NCI-H748 (cell line): ENCODE data around the gene STK24.
A peak's percentile ranks its signal among the peaks of the same experiment; 100 is the strongest.

Experiments used
- DNase-seq: peaks from one replicate; lab custom pipeline; 2025; ENCODE audit not compliant: unreplicated experiment; lab: John Stamatoyannopoulos, UW

Gene STK24

GRCh38 chr13:98557937-98558792 lies 18.7 kb downstream of the STK24 start:
- DNase-seq = no peak

DNA sequence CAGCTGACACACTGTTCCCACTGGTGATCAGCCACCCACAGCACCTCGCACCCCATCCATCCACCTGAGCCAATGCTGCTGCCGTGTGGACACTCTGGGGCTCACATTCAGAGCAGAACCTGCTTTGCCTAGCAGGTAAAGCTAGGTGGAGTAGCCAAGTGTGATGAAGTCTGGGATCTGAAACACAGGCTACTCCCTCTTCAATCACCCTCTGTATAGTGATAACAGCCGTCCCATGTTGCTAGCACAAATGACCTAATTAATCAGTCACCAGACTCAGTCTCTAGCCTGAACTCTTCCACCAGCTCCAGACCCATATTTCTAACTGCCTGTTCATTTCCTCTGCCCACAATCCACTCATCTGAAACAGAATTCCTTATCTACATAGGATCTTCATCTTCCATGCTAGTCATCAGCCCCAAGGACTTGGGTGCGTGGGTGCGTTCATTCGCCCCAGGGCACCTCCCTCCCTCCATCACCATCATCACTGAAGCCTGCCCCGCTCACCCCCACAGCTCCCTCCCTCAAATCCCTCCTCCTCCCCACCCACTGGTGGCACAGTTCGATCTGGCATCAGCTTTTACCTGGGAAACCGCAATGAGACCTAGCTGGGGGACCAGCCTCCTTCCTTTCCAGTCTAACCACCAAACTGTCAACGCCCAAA lies 19.8 kb downstream of the STK24 start:
- DNase-seq = no peak

DNA sequence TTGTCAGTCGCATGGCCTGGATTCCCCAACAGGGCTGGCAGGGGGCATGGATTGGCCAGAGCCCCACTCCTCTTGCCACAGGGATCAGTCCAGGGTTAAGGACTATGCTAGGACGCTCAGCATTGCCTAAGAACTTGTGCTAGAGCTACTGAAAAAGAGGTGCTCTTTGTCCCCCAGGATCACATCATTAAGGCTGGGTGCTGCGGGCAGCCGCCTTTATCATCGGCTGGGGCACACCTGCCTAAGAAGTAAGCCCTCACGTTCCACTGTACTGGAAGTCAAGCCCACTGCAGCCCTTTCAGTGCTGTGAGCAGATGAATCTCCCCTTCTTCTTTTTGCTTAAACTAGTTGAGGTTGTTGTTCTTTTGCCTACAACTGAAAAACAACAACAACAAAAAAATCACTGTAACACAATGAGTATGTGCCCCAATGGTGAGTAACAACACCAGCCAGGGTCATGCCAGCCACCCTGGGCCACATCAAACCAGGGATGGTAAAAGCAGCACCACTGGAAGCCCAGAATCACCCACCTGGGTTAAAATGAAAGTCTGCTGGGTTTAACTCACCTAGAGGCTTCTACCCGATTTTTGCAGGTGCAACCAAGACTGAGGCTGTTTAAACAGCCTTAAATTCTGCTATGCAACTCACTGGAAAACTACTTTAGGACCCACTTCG lies 20.6 kb downstream of the STK24 start:
- no peak for DNase-seq

DNA sequence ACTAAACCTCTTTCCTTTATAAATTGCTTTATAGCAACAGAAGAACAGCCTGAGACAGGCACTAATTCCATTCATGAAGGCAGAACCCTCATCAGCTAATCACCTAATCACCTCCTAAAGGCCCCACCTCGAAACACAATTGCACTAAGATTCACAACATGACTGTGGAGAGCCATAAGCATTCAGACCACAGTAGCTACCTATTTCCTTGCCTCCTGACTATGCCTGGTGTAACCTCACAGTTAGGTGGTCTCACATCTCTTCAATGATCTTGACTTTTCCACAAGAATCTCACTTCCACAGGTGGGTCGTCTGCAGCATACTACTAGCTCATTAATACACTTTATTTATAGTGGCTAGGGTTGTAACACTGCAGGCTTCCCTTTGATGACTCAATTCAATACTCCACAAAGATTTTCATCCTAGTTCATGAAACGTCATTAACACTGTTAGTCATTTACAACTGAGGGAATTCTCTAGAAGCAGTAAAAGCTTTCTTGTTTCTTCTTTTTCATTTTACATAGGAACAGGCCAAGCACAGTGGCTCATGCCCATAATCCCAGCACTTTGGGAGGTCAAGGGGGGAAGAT lies 27.1 kb downstream of the STK24 start:
- DNase-seq = no peak

DNA sequence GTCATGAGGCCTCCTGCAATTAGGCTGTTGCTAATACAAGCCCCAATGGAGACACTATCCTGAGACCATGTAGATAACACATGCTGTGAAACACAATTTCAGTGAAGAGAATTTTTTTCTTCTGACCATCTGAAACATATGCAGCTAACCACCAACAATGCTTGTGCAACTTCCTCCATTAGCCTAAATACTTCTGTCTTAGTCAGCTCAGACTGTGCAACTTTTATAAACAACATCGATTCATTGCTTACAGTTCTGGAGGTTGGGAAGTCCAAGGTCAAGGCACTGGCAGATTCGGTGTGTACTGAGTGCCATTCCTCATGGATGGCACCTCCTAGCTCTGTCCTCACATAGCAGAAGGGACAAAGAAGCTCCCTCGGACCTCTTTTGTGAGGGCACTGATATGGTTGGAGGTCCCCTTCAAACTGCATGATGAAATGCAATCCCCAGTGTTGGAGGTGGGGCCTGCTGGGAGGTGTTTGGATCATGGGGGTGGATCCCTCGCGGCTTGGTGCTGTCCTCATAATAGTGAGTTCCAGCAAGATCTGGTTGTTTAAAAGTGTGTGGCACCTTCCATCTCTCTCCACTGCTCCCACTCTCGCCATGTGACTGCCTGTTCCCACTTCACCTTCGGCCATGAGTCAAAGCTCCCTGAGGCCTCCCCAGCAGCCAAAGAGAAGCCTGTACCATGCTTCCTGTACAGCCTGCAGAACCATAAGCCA lies 27.7 kb downstream of the STK24 start:
- no peak for DNase-seq

- DNase-seq = no peak
These were observed 28.7 kb downstream of the STK24 start for GRCh38 chr13:98548230-98548629.

DNA sequence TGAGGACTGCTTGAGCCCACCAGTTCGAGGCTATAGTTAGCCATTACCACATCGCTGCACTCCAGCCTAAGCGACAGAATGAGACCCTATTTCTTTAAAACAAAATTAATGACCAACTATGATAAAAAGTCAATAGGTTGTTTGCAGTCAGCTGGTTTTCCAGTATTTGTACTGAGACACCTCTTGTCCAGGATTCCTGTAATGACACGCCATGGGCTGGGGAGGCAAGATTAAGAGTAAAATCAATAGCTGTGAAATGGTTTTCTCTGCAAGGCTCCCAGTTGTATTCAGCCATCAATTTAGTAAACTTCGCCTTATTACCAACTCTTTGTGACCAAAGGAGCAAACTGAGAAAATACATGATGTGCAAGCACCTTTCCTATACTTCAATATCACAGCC lies 29.5 kb downstream of the STK24 start:
- no peak for DNase-seq

GRCh38 chr13:98546402-98546801 lies 30.5 kb downstream of the STK24 start:
- DNase-seq = no peak

GRCh38 chr13:98544104-98544710 lies 32.7 kb downstream of the STK24 start:
- DNase-seq = no peak

GRCh38 chr13:98543378-98544103 lies 33.4 kb downstream of the STK24 start:
- DNase-seq = no peak

GRCh38 chr13:98542568-98543377 lies 34.1 kb downstream of the STK24 start:
- DNase-seq = no peak

DNA sequence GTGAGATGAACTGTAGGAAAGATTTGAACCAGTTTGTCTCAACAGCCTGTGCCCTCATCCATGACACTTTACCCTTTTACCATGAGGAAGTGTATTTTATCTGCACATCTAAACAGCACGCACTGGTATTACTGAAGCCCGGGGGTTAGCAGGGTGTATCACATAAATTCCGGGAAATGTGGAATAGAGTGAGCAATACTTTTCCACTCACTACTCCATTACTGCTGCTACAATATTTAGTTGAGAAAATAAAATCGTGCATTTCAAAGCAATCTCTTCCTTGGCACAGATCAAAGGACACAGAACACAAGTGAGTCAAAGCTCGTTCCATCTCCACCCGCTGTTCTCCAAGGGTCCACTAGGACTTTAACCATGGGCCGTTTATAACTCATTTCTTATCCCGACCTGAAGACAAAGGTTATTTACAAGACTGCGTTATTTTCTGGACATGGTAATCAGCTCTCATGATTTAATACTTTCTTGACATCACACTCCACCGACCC lies 35.2 kb downstream of the STK24 start:
- DNase-seq = no peak

- DNase-seq = no peak
These were observed 35.7 kb downstream of the STK24 start for GRCh38 chr13:98541191-98541590.

GRCh38 chr13:98540476-98540875 lies 36.4 kb downstream of the STK24 start:
- no peak for DNase-seq

GRCh38 chr13:98539666-98540065 lies 37.2 kb downstream of the STK24 start:
- DNase-seq = no peak

- no peak for DNase-seq
These were observed 38.0 kb downstream of the STK24 start for GRCh38 chr13:98538876-98539275.

DNA sequence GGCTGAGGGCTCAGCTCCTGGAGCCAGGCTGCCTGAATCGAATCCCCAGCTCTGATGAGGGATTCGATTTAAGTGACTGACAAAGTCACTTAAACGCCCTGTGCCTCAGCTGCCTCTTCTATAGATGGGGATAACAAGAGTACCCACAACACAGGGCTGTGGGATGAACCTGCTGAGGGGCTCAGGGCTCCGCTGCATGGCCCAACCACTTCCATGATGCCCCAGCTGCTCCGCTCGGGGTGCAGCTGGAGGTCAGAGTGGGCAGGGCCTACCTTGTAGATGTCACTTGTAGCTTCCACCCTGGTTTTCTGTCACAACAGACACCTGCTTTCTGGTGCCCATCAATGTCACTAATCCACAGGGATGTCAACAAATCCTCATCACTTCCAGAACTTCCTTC lies 39.2 kb downstream of the STK24 start:
- DNase-seq = no peak

DNA sequence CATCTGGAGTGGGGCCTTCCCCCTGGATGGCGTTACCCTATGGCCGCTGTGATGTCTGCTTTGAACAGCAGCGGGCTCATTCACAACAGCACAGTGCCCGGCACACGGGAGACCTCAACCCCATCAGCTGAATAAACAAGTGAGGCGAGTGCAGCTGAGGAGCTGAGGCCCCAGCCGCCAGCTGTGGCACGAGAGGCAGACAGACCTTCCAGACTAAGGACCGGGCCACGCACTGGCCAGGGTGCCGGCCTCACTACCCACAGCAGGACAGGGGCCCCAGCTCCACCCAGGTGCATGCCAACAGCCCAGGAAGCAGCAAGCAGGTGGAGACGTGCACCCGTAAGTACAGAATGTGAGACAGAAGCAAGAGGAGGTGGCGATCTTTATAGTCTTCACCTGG lies 39.6 kb downstream of the STK24 start:
- DNase-seq = peak; percentile 10

- DNase-seq = no peak
These were observed 40.2 kb downstream of the STK24 start for GRCh38 chr13:98536729-98537128.
